A673 (cell line): ENCODE results near the gene PKNOX2. TPM values are rescaled to one million over a fixed set of nuclear protein-coding genes. Genes with fewer than 3 reads are reported as not detected.

Experiments used
- BruUV-seq: library from RNA; stranded (reverse); fragments of 400-500 nt; replicated peaks from 2 replicates; lab custom pipeline; 2021; lab: Mats Ljungman, UMichigan
- CTCF ChIA-PET: fragments of 300-600 bp; sonication (Branson Sonifier 250); formaldehyde crosslinking; loops from one replicate; lab custom pipeline; 2022; ENCODE audit warnings: antibody characterized with exemption; lab: Charles Lee
- POLR2A ChIA-PET: fragments of 300-600 bp; sonication (Branson Sonifier 250); formaldehyde crosslinking; loops from one replicate; lab custom pipeline; 2022; ENCODE audit warnings: antibody characterized with exemption; ENCODE audit not compliant: low non-redundant PET; lab: Charles Lee
- DNase-seq: peaks from one replicate; pipeline ENCODE4 v3.0.0-alpha.2; 2015; ENCODE audit warnings: low spot score
- H3K27ac ChIP-seq: fragments of 200-600 bp; sonication (generic); 2 replicates; pipeline ENCODE4 v1.5.1; 2016; ENCODE audit warnings: mixed run types, low read depth, mild to moderate bottlenecking, mixed read lengths, antibody characterized with exemption, low read length; ENCODE audit not compliant: poor library complexity, severe bottlenecking
- H3K27me3 ChIP-seq: fragments of 200-600 bp; sonication (generic); replicated peaks from 2 replicates; pipeline ENCODE4 v1.6.1; 2017; ENCODE audit warnings: mixed run types, low read depth, mild to moderate bottlenecking, mixed read lengths, antibody characterized with exemption, low read length; ENCODE audit not compliant: insufficient read depth, poor library complexity
- H3K36me3 ChIP-seq: fragments of 200-600 bp; sonication (generic); 2 replicates; pipeline ENCODE4 v1.6.1; 2016; ENCODE audit warnings: mixed run types, mild to moderate bottlenecking, mixed read lengths, antibody characterized with exemption, low read length; ENCODE audit not compliant: insufficient read depth, poor library complexity, severe bottlenecking
- H3K4me1 ChIP-seq: fragments of 200-600 bp; sonication (generic); 2 replicates; pipeline ENCODE4 v1.6.1; 2017; ENCODE audit warnings: mixed run types, mild to moderate bottlenecking, mixed read lengths, antibody characterized with exemption, low read length; ENCODE audit not compliant: insufficient read depth, poor library complexity, severe bottlenecking
- H3K4me3 ChIP-seq: fragments of 200-600 bp; sonication (generic); 2 replicates; pipeline ENCODE4 v1.5.1; 2016; ENCODE audit warnings: low read depth, mixed run types, mild to moderate bottlenecking, mixed read lengths, low read length; ENCODE audit not compliant: poor library complexity, severe bottlenecking
- H3K9me3 ChIP-seq: fragments of 200-600 bp; sonication (generic); 2 replicates; pipeline ENCODE4 v1.6.1; 2016; ENCODE audit warnings: mixed run types, low read depth, mild to moderate bottlenecking, mixed read lengths, antibody characterized with exemption, low read length; ENCODE audit not compliant: poor library complexity, severe bottlenecking
- EZH2 ChIP-seq: fragments of 200-600 bp; sonication (generic); IDR thresholded peaks from 2 replicates; pipeline ENCODE4 v1.6.1; 2017; ENCODE audit warnings: borderline replicate concordance, low read depth, mild to moderate bottlenecking, mixed read lengths, antibody characterized with exemption, low read length; ENCODE audit not compliant: poor library complexity, severe bottlenecking
- intact Hi-C: fragments of 100-400 bp; cut with micrococcal nuclease; formaldehyde crosslinking; loops from one replicate; pipeline ENCODE4 v1.10.0; 2022; ENCODE audit not compliant: unreplicated experiment
- total RNA-seq: library from RNA; stranded (reverse); gene quantifications from 2 replicates; pipeline ENCODE4 v1.2.3, GENCODE V29; 2021
- TF ChIP-seq, protein P1 (sequence below): fragments of 300-800, 200-600 bp; sonication (generic); conservative IDR thresholded peaks from 2 replicates; pipeline ENCODE4 v1.5.1; 2017; ENCODE audit warnings: low read depth, mild to moderate bottlenecking, antibody characterized with exemption, low read length, moderate library complexity, mixed read lengths

Gene PKNOX2
- total RNA-seq, 1 experiment from 2014 or later, result 1.1 TPM

DNA sequence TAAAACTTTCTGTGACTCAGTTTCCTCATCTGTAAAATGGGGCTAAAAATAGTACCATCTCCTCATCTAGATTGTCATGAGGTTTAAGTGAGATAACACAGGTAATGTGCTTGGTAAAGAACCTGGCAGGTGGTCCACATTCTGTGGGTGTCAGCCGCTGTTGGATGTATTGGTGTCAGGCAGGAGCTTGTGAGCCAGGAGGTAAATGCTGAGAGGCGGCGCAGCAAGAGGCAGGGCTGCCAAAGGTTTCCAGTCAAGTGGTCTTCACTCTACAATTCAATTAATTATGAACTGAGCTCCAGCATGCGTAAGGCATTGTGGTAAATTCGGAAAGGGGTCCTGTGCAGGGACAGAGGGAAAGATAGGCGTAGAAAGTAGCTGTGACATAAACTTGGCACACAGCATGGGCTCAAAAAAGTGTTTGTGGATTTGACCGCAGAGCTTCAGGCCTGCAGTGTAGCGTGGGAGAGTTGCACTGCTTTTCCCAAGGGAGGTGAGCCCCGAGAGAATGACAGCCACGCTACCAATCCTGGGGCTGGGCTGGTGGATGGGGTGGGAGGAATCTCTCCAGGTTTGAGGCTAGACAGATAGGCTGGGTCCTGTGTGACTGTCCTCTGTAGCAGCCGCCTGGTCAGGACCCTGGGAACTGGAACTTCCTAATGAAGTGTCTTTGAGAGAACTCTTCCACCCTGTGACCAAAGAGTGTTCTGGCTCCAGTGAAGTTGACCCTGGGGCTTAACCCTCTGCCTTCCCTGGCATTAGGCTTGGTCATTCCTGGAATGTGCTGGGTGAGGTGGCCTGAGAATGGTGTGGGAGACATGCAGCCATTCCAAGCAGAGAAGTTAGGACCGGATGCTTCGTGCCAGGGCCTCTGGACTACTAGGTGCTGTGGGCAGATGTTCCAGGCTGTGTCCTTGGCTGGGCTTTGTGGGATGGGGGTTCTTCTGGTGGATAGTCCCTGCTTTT is 209.2 kb downstream of the PKNOX2 start:
- Histone ChIP-seq H3K36me3 (no peaks in the 10 kb centered on the region), H3K9me3 (no peaks in the 10 kb centered on the region), H3K27ac (no peak overlapping the region), H3K27me3 (peaks cover 20% of the 10 kb centered on the region), H3K4me3 (no peak overlapping the region), H3K4me1 (no peaks in the 10 kb centered on the region)
- DNase-seq, result peak; percentile 14
- ChIA-PET POLR2A (no interaction called here), CTCF (no interaction called here)
- no peak for TF ChIP-seq EZH2
- TF ChIP-seq, protein P1, sequence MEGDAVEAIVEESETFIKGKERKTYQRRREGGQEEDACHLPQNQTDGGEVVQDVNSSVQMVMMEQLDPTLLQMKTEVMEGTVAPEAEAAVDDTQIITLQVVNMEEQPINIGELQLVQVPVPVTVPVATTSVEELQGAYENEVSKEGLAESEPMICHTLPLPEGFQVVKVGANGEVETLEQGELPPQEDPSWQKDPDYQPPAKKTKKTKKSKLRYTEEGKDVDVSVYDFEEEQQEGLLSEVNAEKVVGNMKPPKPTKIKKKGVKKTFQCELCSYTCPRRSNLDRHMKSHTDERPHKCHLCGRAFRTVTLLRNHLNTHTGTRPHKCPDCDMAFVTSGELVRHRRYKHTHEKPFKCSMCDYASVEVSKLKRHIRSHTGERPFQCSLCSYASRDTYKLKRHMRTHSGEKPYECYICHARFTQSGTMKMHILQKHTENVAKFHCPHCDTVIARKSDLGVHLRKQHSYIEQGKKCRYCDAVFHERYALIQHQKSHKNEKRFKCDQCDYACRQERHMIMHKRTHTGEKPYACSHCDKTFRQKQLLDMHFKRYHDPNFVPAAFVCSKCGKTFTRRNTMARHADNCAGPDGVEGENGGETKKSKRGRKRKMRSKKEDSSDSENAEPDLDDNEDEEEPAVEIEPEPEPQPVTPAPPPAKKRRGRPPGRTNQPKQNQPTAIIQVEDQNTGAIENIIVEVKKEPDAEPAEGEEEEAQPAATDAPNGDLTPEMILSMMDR, result no peak
- no TSS peak for BruUV-seq
- intact Hi-C loops, result no loop called here

DNA sequence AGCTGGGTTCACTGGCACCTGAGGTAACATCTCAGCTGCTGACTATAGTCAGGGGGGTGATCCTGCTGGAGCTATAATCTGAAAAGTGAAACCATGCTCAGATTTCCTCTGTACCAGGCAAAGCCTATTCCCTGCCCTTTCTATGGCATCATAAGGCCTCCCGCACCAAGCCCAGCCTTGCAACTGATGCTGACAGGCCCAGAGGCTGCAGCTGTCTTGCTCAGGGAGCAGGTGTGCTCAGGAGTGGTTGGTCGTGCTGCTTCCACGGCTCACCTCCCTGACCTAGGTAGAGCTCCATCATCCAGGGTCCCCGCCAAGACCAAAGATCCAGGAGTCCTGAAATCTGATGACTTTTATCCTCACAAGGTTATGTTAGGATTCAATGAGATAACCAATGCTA is 209.8 kb downstream of the PKNOX2 start:
- Histone ChIP-seq H3K36me3 (no peaks in the 10 kb centered on the region), H3K4me1 (no peaks in the 10 kb centered on the region), H3K4me3 (no peak overlapping the region), H3K27ac (no peak overlapping the region), H3K27me3 (peaks cover 23% of the 10 kb centered on the region), H3K9me3 (no peaks in the 10 kb centered on the region)
- CTCF ChIA-PET, result no interaction called here
- no peak for DNase-seq
- intact Hi-C loops, result no loop called here
- POLR2A ChIA-PET, result no interaction called here
- BruUV-seq, result no TSS peak
- TF ChIP-seq EZH2, result no peak
- TF ChIP-seq, protein P1, result no peak

DNA sequence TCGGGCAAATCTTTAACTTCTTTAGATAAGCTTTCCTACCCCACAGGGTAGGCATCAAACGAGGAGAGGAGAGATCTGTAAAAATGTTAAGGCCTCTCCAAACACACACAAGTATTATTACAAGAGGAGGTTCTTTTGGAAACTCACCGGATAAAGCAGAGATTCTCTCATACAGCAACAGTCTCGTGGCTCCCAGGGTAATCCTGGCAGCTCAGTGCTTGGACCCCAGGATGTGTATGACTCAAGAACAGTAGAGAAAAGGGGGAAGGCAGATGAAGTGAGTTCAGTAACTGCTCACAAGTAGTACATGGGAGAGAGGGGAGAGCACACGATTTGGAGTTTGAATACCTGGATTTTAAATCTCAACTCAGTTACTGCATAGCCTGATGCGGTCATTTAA is 210.6 kb downstream of the PKNOX2 start:
- intact Hi-C loops, result no loop called here
- Histone ChIP-seq H3K9me3 (no peaks in the 10 kb centered on the region), H3K27ac (no peak overlapping the region), H3K4me1 (no peaks in the 10 kb centered on the region), H3K4me3 (no peak overlapping the region), H3K36me3 (no peaks in the 10 kb centered on the region), H3K27me3 (peaks cover 31% of the 10 kb centered on the region)
- TF ChIP-seq, protein P1, result no peak
- no peak for TF ChIP-seq EZH2
- ChIA-PET CTCF (no interaction called here), POLR2A (no interaction called here)
- no peak for DNase-seq
- BruUV-seq, result no TSS peak
